Suppressor macrophage (primary cell): ENCODE measurements around the gene MZT2A.
"Not testable (repeated sequence)": the region's sequence is repeated elsewhere in the genome, so short reads cannot be mapped to it uniquely, and the experiment has no call there.

Experiments used
- DNase-seq, 4 experiments: peaks; one replicate each; pipeline ENCODE4 v3.0.0-alpha.2; 2020 to 2022

MZT2A gene

DNA sequence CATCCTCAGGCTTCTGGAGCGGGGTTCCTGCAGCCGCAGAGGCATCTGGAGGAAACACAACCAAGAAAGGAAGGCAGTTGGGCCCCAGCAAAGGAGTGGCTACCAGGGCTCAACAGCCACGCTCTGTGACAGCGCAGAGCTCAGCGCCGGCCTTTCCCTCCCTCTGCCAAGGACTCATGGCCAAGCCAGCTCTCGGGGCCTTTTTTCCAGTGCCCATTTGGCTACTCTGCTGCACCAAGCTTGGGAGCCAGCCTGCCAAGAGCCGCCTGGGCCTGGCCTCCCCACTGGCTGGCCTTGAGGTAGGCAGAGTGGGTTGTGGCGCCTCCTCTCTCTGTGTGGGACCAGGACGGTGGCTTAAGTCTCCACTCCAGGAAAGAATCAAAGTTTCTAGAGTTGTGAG lies 28.3 kb upstream of the MZT2A start:
- no peak for DNase-seq

DNA sequence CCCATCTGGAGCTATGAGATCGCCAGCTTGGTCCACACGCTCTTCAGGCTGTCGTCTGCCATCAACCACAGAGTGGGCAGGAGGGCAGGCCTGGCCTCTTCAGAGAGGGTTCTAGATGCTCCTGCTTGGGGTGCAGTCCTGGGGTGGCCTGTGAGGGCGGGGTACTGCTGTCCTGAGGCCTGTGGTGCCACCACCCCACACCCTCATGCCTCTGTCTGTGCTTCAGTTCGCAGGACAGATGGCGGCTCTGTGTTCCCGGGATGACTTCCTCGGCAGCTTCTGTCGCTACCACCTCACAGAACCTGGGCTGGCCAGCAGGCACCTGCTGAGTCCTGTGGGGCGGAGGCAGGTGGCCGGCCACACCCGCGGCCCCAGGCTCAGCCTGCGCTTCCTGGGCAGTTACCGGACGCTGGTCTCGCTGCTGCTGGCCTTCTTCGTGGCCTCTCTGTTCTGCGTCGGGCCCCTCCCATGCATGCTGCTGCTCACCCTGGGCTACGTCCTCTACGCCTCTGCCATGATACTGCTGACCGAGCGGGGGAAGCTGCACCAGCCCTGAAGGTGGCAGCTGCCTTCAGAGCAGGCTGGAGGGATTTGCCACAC lies 27.8 kb upstream of the MZT2A start:
- DNase-seq, result not testable (repeated sequence)

DNA sequence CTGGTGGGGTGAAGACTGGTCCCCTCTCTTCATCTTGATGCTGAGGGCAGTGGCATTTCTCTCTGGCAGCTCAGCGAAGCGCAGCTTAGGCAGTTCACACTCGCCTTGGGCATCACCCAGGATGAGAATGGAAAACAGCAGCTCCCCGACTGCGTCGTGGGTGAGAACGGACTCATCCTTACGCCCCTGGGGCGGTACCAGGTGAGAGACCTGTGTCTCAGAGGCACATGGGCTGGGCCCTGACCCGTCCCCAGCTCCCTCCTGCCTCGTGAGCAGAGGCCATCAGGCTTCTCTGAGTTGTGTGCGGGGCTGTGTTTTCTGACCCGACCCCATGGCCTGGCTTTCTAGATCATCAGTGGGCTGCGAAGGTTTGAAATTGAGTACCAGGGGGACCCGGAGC lies 27.3 kb upstream of the MZT2A start:
- DNase-seq, result no peak

DNA sequence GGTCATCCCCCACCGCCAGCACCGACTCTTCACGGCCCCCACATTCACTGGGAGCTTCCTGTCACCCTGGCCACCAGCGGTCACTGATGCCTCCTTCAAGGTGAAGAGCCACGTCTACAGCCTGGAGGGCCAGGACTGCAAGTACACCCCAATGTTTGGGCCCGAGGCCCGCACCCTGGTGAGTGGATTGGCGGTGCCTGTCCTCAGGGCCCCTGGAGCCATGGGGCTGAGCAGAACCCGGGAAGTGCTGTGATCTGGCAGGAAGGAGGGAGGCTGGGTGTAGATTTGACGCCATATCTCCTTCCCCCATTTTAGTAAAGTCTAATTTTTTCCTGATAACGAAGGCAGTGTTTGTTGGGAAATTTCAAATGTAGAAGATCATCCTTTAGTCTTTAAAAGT lies 26.3 kb upstream of the MZT2A start:
- DNase-seq, result not testable (repeated sequence)

DNA sequence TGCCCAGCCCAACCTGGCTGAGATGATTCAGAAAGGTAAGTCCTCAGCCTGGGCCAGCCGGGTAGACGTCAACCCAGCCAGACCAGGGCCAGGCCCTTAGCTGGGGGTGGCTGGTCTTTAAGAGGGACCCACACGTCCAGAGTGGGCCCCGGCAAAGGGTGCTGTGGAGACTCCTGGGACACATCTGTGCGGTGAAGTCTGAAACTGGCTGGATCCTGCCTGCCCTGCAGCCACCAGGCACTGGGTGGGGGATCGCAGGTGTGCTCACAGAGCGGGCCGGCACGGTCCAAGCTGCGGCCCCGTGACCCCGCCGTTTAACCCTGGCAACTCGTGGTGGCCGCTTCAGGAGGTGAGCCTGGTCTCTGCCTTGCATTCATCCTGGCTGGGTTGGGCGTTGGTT lies 25.7 kb upstream of the MZT2A start:
- not testable (repeated sequence) for DNase-seq

DNA sequence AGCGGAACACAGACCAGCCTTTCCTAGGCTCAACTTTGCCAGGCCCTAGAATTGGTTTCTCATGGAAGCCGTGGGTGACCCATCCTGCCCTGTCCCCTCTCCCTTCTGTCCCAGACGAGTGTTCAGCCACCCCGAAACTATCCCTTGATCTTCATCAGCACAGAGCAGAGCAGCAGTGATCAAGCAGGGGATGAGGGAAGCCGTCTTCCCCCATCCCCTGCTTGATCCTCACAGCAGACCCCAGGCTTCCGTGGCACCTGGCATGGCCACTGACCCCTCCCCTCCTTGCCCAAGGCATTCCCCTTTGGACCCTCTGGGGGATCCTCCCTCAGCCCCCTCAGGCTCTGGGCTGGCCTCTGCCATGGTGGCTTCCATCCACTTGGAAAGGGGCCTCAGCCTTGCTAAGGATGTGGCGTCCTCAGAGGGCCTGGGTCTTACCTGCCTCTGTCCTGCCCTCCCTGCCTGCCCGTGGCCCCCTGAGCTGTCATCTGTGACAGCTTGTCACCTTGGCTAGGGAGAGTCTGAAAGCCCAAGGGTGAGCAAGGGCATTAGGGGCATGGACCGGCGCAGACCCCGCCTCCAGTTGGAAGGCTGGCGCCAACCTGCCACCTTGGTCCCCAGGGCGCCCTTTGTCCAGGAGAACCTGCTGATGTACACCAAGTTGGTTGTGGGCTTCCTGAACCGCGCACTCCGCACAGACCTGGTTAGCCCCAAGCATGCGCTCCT lies 25.1 kb upstream of the MZT2A start:
- DNase-seq, result no peak

DNA sequence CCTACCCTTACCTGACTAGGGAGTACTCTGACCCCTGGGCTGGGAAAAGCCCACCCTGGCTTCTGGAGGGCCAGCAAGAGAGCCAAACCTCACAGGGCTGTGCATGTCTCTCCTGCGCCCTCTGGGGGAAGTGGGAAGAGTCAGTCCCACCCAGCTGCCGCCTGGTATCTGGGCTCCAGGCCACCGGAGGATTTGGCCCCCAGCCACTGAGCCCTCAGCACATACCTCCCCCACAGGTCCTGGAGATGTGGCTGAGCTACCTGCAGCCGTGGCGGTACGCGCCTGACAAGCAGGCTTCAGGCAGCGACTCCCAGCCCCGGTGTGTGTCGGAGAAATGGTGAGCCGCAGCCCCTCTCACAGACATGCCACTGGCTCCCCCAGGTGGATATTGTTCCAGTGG lies 24.4 kb upstream of the MZT2A start:
- not testable (repeated sequence) for DNase-seq

DNA sequence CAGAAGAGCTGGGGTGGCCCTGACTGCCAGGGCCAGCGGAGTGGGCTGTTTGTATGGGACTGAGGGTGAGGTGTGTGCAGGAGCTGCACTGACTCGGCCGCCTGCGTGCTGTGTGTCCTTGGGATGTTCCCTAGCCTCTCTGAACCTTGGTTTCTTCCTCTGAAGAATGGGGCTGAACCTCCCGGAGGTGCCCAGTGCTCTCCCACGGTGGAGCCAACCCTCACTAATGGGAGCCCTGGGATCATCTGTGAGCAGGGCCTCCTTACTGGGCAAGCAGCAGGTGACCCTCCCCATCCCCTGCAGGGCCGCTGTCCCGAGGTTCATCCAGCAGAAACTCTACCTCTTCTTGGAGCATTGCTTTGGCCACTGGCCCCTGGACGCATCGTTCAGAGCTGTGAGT lies 23.8 kb upstream of the MZT2A start:
- DNase-seq, result no peak

DNA sequence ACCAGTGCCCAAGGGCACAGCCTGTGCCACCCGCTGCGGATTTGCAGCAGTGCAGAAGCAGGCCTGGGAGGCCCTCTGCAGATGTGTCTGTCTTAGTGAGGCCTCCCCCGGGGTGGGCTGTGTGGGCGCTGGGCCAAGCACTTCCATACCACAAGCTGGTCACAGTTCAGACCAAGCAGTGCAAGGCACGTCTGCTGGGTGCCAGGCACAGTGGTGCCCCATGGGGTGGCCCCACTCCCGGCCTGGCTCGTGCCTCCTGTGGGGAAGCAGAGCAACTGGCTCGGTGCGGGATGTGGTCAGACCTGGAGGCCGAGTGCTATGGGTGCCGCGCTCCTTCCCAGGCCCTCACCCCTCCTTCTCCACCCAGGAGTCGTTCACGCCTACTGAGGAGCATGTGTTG lies 23.0 kb upstream of the MZT2A start:
- DNase-seq, result not testable (repeated sequence)

DNA sequence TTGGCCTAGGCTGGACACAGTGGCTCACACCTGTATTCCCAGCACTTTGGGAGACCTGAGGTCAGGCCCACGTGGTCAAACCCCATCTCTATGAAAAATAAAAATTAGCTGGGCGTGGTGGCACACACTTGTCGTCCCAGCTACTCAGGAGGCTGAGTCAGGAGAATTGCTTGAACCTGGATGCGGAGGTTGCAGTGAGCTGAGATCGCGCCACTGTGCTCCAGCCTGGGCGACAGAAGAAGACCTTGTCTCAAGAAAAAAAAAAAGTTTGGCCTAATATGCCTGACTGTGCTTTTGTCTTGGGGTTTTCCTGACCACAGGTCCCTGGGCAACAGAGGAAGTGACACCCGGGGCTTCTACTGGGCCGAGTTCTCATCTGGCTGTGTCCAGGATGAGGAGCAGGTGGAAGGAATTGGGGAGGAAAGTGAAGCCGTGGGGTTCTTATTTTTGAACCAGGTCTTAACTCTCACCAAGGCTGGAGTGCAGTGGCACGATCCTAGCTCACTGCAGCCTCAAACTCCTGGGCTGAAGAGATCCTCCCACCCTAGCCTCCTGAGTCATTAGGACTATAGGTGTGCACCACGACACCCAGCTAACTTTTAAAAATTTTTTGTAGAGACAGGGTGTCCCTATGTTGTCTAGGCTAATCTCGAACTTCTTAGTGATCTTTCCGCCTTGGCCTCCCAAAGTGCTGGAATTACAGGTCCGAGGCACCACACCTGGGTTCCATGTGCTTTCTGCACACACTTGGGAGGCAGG lies 22.4 kb upstream of the MZT2A start:
- DNase-seq, result not testable (repeated sequence)

DNA sequence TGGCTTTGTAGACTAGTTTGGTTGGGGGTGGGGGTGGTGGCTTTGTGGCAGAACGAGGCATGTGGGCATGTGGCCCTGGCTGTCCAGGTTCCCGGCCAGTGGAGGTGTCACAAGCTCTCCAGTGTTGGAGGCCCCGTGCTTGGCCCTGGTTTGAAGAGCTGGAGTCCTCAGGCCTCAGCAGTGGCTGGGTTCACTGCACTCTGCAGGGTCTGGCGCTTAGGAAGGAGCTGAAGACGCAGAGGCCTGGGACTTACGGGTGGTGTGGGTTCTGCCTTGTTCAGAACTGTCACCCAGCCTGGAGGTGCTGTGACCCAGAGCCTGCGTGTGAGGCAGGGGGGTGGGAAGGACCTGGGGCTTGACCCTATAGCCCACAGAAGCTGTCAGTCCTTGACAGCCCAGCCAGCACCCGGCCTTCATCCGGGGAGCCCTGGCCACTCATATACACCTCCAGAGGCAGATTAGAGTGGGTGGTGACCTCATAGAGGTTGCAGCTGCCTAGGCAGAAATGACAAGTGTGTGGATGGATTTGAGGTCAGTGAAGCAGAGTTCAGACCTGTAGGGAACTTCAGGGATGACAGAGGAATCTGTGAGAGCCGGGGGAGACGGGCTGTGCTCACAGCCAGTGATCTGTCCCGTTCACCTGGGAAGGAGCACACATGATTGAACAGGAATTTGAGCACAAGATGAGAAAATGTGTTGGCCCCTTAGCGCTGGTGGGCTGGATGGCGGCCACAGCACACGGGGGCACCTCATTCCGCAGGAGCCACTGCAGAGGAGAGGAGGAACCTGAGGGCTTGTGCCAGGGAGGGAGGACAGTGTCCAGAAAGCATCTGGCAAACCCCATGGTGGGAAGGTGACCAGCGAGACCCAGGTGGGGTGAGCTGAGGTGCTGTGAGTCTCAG lies 20.0 kb upstream of the MZT2A start:
- not testable (repeated sequence) for DNase-seq

DNA sequence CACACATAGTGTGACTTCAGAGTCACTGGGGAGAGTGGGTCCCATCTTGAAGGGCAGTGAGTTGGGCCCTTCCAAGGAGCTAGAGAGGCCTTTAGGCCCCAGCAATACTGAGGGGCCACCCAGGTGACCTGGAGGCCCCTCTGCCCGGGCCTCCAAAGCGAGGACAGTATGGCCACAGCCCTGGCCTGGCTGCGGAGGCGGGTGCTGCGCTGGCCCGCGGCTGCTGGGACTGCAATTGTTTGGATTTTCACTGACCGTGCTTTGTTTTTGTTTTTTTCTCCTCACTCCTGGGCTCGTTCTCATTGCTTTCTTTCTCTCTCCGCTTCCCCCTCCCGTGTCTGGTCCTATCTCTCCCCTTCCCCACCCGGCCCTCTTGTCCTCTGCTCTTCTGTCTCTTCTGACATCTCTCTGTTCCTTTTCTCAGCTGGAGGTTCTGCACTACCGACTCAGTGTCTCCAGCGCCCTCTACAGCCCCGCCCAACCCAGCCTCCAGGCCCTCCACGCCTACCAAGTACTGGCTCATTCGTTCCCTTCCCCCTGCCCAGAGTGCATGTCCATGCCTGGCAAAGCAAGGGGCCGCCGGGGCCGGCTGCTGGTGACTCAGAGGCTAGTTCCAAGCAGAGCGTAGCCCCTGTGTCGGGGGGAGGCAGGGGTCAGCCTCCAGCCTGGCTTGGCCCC lies 19.2 kb upstream of the MZT2A start:
- DNase-seq, result not testable (repeated sequence)

DNA sequence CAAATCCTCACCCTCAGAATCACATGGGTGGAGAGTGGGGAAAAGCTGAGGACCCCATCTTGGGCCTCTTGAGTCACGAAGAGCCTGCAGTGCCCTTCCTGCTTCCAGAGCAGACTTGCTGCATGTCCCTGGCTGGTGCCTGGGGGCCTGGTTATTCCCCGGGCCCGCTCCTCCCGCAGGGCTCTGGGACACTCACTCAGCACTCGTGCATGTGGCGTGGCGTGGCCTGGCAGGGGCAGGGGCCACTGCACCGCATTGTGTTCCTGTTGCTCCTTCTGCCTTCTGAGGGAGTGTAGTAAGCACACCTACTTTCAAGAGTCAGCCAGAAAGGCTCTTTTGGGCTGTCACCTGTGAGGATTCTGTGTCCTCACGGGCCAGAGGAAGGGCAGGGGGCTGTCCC lies 17.4 kb upstream of the MZT2A start:
- DNase-seq, result no peak

DNA sequence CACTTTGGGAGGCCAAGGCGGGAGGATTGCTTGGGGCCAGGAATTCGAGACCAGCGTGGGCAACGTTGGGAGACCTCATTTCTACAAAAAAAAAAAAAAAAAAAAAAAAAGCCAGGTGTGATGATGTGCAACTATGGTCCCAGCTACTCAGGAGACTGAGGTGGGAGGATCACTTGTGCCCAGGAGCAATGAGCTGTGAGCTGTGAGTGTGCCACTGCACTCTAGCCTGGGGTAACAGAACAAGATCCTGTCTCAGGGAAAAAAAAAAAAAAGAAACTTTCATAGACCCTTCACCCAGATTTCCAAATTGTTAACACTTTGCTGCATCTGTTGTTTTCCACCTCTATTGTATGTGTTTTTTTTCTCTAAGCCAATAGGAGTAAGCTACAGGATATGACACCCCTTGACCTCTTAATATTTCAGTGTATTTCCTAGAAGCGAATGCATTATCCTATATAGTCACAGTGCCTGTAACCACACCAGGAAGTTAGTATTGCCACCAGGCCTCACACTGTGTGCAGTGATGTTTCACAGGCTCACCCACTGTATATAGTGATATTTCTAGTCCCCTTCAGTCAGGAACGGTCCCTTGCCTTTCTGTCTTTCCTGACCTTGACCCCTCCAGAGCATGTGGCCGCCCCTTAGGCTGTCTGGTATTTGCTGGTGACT lies 12.0 kb upstream of the MZT2A start:
- DNase-seq, result not testable (repeated sequence)

DNA sequence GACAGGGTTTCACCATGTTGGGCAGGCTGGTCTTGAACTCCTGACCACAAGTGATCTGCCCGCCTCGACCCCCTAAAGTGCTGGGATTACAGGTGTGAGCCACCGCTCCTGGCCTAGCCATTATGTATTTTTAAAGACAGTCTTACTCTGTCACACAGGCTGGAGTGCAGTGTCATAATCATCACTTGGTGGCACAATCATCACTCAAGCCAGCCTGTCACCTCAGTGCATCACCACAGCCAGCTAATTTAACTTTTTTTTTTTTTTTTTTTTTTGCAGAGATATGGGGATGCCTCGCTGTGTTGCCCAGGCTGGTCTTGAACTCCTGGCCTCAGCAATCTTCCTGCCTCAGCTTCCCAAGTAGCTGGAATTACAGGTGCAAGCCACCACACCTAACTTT lies 11.4 kb upstream of the MZT2A start:
- not testable (repeated sequence) for DNase-seq

DNA sequence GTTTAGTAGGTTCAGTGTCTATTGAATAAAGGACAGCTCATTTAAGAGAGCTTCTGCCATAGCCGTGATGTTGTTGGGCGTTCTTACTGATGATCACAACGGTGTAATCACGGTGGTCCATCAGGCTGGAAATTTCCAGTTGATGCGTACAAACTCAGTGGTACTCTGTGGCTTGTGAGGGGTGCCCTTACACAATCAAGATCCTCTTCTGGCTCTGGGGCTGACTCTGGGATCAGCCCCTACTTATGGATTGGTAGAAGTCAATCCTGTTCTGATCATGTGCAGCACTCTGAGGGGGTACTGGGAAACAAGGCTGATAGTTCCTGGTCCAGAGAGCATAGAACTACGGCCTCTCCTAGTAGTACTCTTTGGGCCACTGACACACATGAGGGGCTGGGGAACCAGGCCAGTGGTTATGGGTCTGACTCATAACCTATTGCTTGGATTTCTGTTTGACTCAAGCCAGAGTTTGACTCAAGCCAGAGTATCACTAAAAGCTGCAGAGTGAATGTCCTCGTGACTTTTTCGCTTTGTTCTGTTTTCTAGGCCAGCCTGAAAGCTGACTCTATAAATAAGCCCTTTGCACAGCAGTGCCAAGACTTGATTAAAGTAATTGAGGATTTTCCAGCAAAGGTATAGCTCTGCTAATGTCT lies 6.2 kb upstream of the MZT2A start:
- DNase-seq, result peak; percentile 5 to 31 (median 22)

DNA sequence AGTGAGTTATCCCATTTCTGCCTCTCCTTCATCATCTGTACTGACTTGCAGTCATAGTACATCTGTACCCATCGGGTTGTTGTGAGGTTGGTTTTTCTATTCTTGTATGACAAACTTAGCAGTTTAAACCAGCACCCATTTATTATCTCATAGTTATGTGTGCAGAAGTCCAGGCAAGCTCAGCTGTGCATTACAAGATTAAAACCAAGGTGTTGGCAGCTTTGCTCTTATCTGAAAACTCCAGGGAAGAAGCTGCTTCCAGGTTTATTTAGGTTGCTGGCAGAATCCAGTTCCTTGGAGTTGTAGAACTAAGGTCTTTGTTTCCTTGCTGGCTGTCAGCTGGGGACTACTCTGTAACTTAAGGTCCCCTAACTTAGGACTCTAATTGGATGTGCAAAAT lies 3.3 kb upstream of the MZT2A start:
- DNase-seq, result not testable (repeated sequence)

DNA sequence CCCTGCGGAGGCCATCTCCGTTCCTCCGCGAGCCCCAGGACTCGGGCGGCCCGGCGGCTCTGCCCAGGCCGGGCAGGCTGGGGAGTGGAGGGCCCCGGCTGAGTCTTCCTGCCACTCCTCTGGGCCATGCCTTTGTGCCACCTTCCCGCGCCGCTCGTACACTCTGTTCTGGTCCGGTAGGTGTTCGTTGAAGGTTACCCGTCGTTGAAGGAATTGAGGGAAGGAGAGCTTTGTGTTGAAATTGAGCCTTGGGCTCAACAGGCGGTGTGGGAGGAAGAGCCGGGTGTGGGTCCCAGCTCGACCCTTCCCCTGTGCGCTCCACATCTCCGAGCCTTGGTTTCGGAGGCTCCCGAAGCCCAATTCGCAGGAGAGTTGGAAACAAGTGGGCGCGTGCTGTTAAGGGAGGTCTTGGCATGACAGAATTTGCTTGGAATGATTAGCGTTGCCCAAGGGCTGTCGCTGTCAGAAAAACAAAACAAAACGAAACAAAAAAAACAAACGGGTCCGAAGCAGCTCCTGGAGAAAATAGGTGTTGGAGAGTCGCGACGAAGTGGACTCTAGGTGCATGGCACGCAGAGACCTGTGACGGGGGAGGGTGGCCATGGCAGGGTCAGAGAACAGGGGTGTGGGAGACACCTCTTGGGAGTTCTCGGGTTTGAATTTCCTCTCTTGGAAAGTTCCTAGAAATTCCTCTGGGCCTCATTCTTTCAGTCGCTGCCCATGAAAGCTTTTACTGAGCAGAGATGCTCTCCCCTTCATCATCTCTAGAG lies 1.2 kb upstream of the MZT2A start:
- DNase-seq, result no peak

DNA sequence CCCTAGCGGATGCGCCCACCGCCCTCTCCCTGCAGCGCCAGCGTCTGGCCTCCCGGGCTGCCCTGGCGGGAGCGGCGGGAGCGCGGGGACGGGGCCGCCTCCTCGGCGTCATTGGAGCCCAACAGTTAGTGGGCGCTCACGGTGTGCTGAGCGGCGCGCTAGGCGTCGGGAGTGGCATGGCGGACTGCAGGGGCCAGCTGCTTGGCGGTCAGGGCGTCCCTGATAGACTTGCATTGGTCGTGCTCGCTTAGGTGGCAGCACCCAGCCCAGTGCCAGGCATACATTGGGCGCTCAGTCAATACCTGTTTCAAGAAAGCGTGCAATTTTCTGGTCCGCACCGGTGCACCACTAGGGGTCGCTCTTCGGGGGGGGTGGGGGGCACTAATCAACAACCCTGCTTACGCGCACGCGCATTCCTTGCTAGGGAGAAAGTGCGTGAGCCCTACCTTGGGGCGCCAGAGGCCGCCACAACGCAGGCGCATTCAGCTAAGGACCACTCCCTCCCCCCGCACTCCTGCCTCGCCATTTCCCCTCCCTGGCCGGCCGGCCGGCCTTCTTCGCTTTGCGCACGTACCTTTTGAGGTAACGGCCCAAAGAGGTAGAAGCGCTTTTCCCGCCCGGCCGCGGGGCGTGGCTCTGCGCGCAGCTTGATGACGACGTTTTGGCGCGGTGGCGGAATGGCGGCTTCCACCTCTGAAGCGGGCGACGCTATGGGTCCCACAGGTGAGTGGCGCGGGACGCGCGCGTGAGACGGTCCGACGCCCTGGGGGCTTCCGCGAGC lies 411 bp upstream of the MZT2A start:
- peak; percentile 94 to 96 (median 95) for DNase-seq
